HG02973 (cell line): ENCODE data around the gene MBD3.
A peak's percentile ranks its signal among the peaks of the same experiment; 100 is the strongest.

ENCODE experiments used
- ATAC-seq: cut with Tn5 transposase; IDR thresholded peaks from one replicate; pipeline ENCODE4 v1.9.1; 2021; ENCODE audit warnings: moderate library complexity; ENCODE audit not compliant: unreplicated experiment

MBD3 gene

DNA sequence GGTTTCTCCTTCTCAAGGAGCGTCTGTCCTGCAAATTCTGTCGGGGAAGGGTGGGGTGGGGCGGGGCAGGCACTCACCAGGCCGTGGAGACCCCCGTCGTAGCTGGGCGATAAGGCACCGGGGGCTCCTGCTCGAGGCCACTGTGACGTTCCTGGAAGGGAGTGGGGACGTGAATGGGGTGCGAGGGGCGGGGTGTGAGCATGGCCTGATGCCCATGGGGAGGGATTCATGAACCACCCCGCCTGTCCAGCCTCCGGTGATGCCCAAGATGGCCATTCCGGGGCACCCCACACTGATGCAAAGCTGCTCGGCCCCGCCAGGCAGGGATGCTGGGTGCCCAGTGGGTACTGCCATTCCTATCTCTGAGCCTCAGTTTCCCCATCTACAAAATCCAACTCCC, 27.0 kb upstream of the MBD3 start:
- ATAC-seq, result no peak

GRCh38 chr19:1619094-1619439, 26.4 kb upstream of the MBD3 start:
- ATAC-seq, result no peak

- no peak for ATAC-seq
Observed at GRCh38 chr19:1618157-1619093, 25.8 kb upstream of the MBD3 start.

- ATAC-seq, result no peak
Observed at GRCh38 chr19:1616875-1617274, 24.2 kb upstream of the MBD3 start.

- ATAC-seq, result no peak
Observed at GRCh38 chr19:1616396-1616795, 23.7 kb upstream of the MBD3 start.

DNA sequence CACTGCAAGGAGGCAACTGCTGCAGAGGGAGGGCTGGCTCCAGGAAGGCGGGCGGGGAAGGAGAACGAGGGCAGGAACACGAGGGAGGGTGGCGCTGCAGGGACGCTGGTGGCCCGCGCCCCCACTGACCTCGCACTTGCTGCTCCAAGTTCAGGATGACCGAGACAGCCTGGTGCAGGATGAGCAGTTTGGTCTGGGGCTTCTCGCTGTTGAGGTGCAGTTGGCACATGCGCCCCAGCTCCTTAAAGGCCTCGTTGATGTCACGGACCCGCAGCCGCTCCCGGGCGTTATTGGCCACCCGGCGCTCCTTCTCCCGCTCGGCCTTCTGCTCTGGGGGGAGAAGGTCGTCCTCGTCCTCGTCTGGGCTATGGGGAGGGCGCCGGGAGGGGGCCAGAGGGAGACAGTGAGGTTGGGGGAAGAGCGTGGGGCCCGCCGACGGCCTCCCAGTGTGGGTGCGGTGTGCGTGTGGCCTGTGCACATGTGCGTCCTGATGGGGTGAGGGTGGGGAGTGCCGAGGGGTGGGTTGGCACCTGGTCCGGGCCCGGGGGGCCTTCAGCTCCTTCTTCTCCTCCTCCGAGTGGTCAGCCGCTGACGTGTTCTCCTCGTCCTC, 22.6 kb upstream of the MBD3 start:
- ATAC-seq, result no peak

- ATAC-seq, result no peak
Observed at GRCh38 chr19:1613808-1614570, 21.3 kb upstream of the MBD3 start.

DNA sequence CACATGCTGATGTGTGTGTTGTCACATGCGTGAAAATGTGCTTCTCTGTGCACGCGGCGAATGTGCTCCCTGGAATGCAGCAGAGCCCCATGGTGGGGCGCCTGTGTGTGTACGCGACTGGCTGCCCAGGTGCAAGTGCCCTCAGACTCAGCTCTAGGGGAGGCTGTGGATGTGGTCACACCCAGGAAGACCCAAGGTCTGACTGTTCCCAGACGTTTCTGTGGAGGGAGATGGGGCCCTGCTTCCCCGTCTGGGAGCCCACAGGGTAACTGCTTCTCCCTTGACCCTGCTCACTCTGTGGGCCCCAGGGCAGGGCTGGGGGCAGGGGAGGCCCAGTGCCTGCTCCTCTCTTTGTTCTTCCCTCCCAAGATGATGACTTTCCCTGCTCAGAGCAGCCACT, 20.5 kb upstream of the MBD3 start:
- no peak for ATAC-seq

DNA sequence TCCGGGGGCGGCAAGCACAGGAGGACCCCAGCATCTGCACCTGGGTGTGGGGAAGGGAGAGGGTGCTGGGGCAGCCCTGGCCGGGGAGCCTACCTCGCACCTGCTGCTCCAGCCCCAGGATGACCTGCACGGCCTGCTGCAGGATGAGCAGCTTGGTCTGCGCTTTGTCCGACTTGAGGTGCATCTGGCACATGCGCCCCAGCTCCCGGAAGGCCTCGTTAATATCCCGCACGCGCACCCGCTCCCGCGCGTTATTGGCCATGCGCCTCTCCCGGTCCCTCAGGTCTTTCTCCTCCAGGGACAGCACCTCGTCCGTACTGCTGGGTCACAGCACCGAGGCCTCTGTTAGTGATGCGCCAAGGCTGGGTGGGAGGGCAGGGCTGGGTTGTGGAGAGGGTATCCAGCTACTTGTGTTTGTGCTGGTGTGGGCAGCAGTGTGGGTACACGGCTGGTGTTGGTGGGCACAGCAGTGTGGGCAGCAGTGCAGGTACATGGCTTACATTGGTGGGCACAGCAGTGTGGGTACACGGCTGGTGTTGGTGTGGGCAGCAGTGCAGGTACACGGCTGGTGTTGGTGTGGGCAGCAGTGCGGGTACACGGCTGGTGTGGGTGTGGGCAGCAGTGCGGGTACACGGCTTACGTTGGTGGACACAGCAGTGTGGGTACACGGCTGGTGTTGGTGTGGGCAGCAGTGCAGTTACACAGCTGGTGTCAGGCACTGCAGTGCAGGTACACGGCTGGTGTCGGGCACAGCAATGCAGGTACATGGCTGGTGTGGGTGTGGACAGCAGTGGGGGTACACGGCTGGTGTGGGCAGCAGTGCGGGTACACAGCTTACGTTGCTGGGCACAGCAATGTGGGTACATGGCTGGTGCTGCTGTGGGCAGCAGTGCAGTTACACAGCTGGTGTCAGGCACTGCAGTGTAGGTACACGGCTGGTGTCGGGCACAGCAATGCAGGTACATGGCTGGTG, 19.7 kb upstream of the MBD3 start:
- no peak for ATAC-seq

- ATAC-seq, result no peak
Observed at GRCh38 chr19:1611353-1611752, 18.7 kb upstream of the MBD3 start.

DNA sequence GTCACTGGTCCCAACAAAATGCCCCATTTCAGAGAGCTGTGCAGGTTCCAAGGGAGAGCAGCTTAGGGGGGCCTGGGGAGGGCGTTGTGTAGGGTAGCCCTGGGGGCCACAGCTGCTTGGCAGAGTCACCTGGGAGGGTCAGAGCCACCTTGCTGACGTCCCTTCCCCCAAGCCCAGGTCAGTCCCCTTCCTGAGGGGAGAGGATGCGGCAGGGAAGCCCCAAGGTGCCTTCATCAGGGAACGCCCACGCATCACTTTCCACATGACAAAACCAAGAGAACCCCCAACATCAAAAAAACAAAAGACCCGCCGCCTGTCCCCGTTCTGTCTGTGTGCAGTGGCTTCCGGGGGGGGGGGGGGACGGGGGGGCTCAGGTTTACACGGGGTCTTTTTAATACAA, 17.9 kb upstream of the MBD3 start:
- no peak for ATAC-seq

DNA sequence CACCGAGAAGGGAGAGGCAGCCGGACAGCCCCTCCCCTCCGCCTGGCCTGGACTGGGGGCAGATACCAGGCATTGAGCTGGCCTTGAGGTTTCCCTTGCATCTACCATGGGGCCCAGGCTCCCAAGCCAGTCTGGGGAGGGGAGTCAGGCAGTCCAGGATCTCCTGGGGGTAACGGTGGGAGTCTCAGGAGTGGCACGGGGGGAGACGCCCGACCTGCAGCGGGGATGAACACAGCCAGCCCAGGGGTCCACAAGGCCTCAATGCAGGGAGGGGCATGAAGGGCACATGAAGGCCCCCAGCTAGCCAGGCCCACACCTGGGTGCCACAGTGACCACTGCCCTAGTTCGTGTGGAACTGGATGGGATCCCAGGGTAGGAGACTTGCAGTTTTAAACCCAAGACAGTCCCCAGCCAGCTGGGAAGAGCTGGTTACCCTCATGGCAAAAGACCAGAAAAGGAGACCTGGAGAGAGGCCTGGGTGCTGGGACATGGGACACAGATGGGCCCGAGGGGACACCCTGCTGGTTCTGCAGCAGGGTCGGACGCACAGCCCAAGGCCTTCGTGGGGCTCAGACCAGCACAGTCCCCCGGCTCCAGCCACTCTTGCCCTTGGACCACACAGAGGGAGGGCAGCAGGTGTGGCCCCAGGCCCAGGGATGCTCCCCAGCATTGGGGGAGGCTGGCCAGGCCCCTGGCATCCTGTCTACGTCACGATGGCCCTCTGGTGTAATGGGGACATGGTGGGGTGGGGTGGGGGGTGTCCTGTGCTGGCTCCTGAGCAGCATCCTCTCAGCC, 17.2 kb upstream of the MBD3 start:
- no peak for ATAC-seq

GRCh38 chr19:1609103-1609396, 16.4 kb upstream of the MBD3 start:
- ATAC-seq, result no peak

DNA sequence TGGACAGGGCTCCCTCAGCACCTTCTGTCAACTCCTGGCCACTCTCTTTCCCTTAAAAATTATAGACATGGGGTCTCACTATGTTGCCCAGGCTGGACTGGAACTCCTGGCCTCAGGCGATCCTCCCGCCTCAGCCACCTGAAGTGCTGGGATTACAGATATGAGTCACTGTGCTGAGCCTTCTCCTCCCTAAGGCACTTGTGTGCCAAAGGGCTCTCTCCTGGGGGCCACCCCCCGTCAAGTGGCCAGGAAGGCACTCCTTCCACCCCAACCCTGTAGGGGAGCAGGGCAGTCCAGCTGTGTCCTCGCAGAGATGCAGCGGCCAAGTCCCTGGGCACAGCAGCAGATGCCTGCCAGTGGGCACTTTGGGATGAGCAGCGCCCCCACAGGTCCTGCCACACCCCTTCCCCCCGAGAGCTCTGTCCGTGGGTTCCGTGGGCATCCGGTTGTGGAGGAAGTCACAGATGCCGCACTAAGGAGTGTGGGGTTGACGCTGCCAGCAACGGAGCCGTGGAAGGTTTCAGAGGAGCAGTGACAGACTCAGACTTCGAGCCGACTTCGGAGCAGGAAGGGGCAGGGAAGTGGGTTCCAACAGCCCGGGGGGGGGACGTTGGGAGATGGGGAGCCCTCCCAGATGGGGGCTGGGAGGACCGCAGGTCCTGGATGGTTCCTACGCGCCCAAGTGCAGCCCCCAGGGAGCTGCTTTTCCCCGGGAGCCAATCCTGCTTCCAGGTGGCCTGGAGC, 15.9 kb upstream of the MBD3 start:
- ATAC-seq, result no peak

GRCh38 chr19:1606138-1606651, 13.5 kb upstream of the MBD3 start:
- no peak for ATAC-seq

GRCh38 chr19:1605236-1606137, 12.8 kb upstream of the MBD3 start, which contains the start of gene UQCR11:
TSS of gene UQCR11 (minus strand) at chr19:1605462. CDS start at chr19:1605409, 53 bp downstream.
- ATAC-seq, result peak; percentile 75

GRCh38 chr19:1602091-1602707, 9.5 kb upstream of the MBD3 start:
- ATAC-seq, result no peak
